Natural killer cell (primary cell): ENCODE measurements around the gene TACR2. TPM values are rescaled to one million over a fixed set of nuclear protein-coding genes. Genes with fewer than 3 reads are reported as not detected.

Experiments
- ATAC-seq, 3 donors: fragments of 150-1000 bp in 2 of 3; fragments of 200-7000 bp in 1 of 3; cut with Tn5 transposase; 1 replicate in 1 of 3; 2 replicates in 2 of 3; pipeline ENCODE4 v1.10.0; 2021; ENCODE audit warnings: mild to moderate bottlenecking in 2 of 3, moderate library complexity in 2 of 3
- DNase-seq, 2 donors: peaks; one replicate each; pipeline versions ENCODE4 v3.0.0 to v3.0.0-alpha.2; 2013 to 2021; ENCODE audit warnings: mixed read lengths in 1 of 2
- H3K27ac ChIP-seq: one replicate; pipeline ENCODE4 v1.5.1; 2013; ENCODE audit warnings: mild to moderate bottlenecking, low read length
- H3K27me3 ChIP-seq: one replicate; pipeline ENCODE4 v1.6.1; 2013; ENCODE audit warnings: low read length; ENCODE audit not compliant: control insufficient read depth, insufficient read depth
- H3K36me3 ChIP-seq: one replicate; pipeline ENCODE4 v1.6.1; 2013; ENCODE audit warnings: low read length; ENCODE audit not compliant: control insufficient read depth, insufficient read depth
- H3K4me1 ChIP-seq: one replicate; pipeline ENCODE4 v1.6.1; 2013; ENCODE audit warnings: low read length; ENCODE audit not compliant: control insufficient read depth, insufficient read depth
- H3K4me3 ChIP-seq: one replicate; pipeline ENCODE4 v1.5.1; 2013; ENCODE audit warnings: low read length
- H3K9me3 ChIP-seq: one replicate; pipeline ENCODE4 v1.6.1; 2013; ENCODE audit warnings: low read length; ENCODE audit not compliant: control insufficient read depth, insufficient read depth
- H3K27ac Mint-ChIP-seq, 2 donors: one replicate each; pipeline ENCODE4 v1.8.0; 2022; ENCODE audit warnings: mild to moderate bottlenecking in 2 of 2, mixed read lengths in 2 of 2, moderate library complexity in 1 of 2
- H3K27me3 Mint-ChIP-seq, 2 donors: one replicate each; pipeline ENCODE4 v1.8.0; 2022; ENCODE audit warnings: low read depth in 2 of 2, mixed read lengths in 2 of 2
- H3K36me3 Mint-ChIP-seq: one replicate; pipeline ENCODE4 v1.8.0; 2022; ENCODE audit warnings: mixed read lengths
- H3K4me1 Mint-ChIP-seq, 2 donors: one replicate each; pipeline ENCODE4 v1.8.0; 2022; ENCODE audit warnings: mixed read lengths in 2 of 2
- H3K4me3 Mint-ChIP-seq: one replicate; pipeline ENCODE4 v1.8.0; 2022; ENCODE audit warnings: mild to moderate bottlenecking, moderate library complexity, mixed read lengths
- H3K9me3 Mint-ChIP-seq, 2 donors: one replicate each; pipeline ENCODE4 v1.8.0; 2022; ENCODE audit warnings: mixed read lengths in 2 of 2
- WGBS: methylation state at CpG from one replicate; pipeline ENCODE4 v1.1.7; 2013; ENCODE audit warnings: missing lambda C conversion rate; ENCODE audit not compliant: insufficient coverage; 5-methylcytosine and 5-hydroxymethylcytosine counted together
- intact Hi-C: fragments of 100-400 bp; cut with micrococcal nuclease; formaldehyde crosslinking; loops from one replicate; pipeline ENCODE4 v1.14.2; 2022
- total RNA-seq, 4 donors: library from RNA; stranded (reverse); fragments of 120-200 nt in 1 of 4; gene quantifications; one replicate each; pipeline versions ENCODE4 v1.2.3 to v1.2.4, GENCODE V29; 2013 to 2022
- TF ChIP-seq, protein P1 (sequence below): fragments of 200-600 bp; IDR thresholded peaks from one replicate; pipeline ENCODE4 v1.8.0; 2022; ENCODE audit warnings: antibody characterized with exemption

TACR2 gene
- total RNA-seq, 3 donors from 2014 or later (not counting 1 experiment from before 2014, with no cell fraction given): not detected

DNA sequence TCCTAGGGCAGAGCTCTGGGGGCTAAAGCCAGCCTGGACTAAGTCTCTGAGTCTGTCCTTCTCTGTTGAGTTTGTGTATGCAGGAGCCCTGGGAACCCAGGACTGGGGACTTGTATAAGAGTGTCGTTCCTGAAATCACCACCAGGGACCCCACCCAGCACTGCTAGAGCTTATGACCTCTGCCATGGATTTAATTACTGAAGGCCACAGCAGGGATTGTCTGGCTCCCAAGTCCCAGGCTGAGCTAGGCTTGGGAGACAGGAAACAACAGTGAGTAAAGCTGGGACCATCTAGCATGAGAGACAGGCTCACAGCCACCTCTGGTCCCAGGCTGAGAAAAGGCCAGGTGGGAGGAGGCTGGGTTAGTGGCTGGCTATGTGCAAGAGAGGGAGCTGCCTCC lies 33.1 kb upstream of the TACR2 start:
- TF ChIP-seq, protein P1, sequence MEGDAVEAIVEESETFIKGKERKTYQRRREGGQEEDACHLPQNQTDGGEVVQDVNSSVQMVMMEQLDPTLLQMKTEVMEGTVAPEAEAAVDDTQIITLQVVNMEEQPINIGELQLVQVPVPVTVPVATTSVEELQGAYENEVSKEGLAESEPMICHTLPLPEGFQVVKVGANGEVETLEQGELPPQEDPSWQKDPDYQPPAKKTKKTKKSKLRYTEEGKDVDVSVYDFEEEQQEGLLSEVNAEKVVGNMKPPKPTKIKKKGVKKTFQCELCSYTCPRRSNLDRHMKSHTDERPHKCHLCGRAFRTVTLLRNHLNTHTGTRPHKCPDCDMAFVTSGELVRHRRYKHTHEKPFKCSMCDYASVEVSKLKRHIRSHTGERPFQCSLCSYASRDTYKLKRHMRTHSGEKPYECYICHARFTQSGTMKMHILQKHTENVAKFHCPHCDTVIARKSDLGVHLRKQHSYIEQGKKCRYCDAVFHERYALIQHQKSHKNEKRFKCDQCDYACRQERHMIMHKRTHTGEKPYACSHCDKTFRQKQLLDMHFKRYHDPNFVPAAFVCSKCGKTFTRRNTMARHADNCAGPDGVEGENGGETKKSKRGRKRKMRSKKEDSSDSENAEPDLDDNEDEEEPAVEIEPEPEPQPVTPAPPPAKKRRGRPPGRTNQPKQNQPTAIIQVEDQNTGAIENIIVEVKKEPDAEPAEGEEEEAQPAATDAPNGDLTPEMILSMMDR: peak; percentile 50
- Histone ChIP-seq H3K4me1 (peaks cover 13% of the 10 kb centered on the region), H3K27ac (no peak overlapping the region), H3K36me3 (no peaks in the 10 kb centered on the region), H3K27me3 (no peaks in the 10 kb centered on the region), H3K9me3 (no peaks in the 10 kb centered on the region), H3K4me3 (no peak overlapping the region)
- ATAC-seq (peak; percentile 55 to 67 (median 59)), DNase-seq (peak in 1 of 2 donors; percentile 76)
- H3K4me3 Mint-ChIP-seq: no peak overlapping the region
- H3K27ac Mint-ChIP-seq: peak overlapping the region in 1 of 2 donors; percentile 13
- intact Hi-C loops: no loop called here
- peaks cover 5 to 16% of the 10 kb centered on the region in 2 donors for H3K4me1 Mint-ChIP-seq
- peaks cover 10 to 20% of the 10 kb centered on the region in 2 donors for H3K27me3 Mint-ChIP-seq
- no peaks in the 10 kb centered on the region for H3K36me3 Mint-ChIP-seq
- 25% methylated on average over 1 of the region's 1 CpG for WGBS
- H3K9me3 Mint-ChIP-seq: no peaks in the 10 kb centered on the region

DNA sequence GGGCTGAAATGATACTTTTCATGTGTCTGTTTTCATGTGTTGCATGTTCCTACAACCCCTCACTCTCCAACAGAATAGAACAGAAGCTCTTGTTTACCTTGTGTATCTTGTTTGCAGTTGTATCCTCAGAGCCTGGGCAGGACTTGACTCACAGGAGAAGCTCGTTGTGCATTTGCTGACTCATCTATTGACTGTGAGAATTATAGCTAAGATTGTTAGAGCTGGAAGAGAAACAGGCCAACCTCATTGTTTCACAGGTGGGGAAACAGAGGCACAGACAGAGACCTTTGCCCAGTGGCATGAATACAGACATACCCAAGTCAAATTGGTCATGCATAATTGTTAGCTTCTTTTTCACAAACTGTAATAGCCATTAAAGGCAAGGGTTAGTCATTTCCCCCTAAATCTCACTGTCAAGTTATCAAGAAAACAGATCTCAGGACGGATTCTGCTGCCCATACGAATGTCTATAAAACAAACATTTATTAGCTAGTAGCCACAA lies 30.0 kb upstream of the TACR2 start:
- Histone ChIP-seq H3K4me1 (peaks cover 8% of the 10 kb centered on the region), H3K27me3 (no peaks in the 10 kb centered on the region), H3K27ac (no peak overlapping the region), H3K9me3 (no peaks in the 10 kb centered on the region), H3K4me3 (no peak overlapping the region), H3K36me3 (no peaks in the 10 kb centered on the region)
- H3K27me3 Mint-ChIP-seq: peaks cover 0 to 7% of the 10 kb centered on the region in 2 donors
- H3K27ac Mint-ChIP-seq: no peak overlapping the region
- no peak for ATAC-seq
- intact Hi-C loops: no loop called here
- WGBS: 32% methylated on average over 3 of the region's 3 CpGs
- peaks cover 4 to 10% of the 10 kb centered on the region in 2 donors for H3K4me1 Mint-ChIP-seq
- no peaks in the 10 kb centered on the region for H3K9me3 Mint-ChIP-seq
- no peaks in the 10 kb centered on the region for H3K36me3 Mint-ChIP-seq
- TF ChIP-seq, protein P1: no peak
- no peak overlapping the region for H3K4me3 Mint-ChIP-seq
- DNase-seq: no peak

DNA sequence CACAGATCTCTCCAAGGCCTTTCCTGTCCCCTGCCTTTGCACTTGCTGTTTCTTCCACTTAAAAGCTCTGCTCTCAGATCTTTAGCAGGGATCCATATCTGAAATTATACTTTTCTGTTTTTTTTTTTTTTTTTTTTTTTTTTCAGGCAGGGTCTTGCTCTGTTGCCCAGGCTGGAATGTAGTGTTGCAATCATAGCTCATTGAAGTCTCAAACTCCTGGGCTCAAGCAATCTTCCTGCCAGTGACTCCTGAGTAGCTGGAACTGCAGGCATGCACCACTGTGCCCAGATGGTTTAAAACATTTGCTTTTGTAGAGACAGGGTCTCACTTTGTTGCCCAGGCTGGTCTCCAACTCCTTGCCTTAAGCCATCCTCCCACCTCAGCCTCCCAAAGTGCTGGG lies 29.5 kb upstream of the TACR2 start:
- H3K27me3 ChIP-seq: no peaks in the 10 kb centered on the region
- H3K4me1 ChIP-seq: peaks cover 4% of the 10 kb centered on the region
- no peak for ATAC-seq
- no peak overlapping the region for H3K27ac Mint-ChIP-seq
- H3K27me3 Mint-ChIP-seq: peaks cover 0 to 7% of the 10 kb centered on the region in 2 donors
- H3K27ac ChIP-seq: no peak overlapping the region
- no peaks in the 10 kb centered on the region for H3K9me3 Mint-ChIP-seq
- intact Hi-C loops: no loop called here
- H3K36me3 ChIP-seq: no peaks in the 10 kb centered on the region
- TF ChIP-seq, protein P1: no peak
- no peaks in the 10 kb centered on the region for H3K9me3 ChIP-seq
- no peaks in the 10 kb centered on the region for H3K36me3 Mint-ChIP-seq
- H3K4me3 Mint-ChIP-seq: no peak overlapping the region
- peaks cover 0 to 5% of the 10 kb centered on the region in 2 donors for H3K4me1 Mint-ChIP-seq
- no peak for DNase-seq
- no peak overlapping the region for H3K4me3 ChIP-seq

DNA sequence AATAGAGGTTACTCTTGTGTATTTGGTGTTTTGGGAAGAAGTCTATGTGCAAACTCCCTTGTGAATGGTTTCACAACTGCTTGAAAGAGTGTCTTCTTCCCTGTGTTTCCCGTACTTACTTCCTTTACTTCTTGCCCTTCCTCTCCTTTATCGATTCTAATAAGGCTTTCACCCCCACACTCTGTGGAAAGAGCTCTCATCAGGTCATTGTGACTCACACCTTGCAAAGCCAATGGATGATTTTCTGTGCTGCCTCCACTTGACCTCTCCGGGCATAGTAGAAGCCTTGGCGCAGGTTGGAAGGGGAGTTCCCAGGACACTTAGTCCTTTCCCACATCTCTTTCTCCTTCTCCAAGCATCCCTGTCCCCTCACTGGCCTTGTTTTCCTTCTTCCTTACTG lies 28.3 kb upstream of the TACR2 start:
- TF ChIP-seq, protein P1: no peak
- no peak overlapping the region for H3K4me3 ChIP-seq
- H3K4me1 ChIP-seq: no peaks in the 10 kb centered on the region
- Mint-ChIP-seq H3K9me3 (no peaks in the 10 kb centered on the region), H3K27ac (no peak overlapping the region), H3K36me3 (no peaks in the 10 kb centered on the region), H3K4me3 (no peak overlapping the region), H3K4me1 (no peaks in the 10 kb centered on the region), H3K27me3 (peaks cover 0 to 7% of the 10 kb centered on the region in 2 donors)
- ATAC-seq (no peak), DNase-seq (no peak)
- H3K27ac ChIP-seq: no peak overlapping the region
- H3K27me3 ChIP-seq: no peaks in the 10 kb centered on the region
- no peaks in the 10 kb centered on the region for H3K9me3 ChIP-seq
- intact Hi-C loops: no loop called here
- no peaks in the 10 kb centered on the region for H3K36me3 ChIP-seq
- 89% methylated on average over 4 of the region's 4 CpGs for WGBS
